ELR (cell line): ENCODE measurements around the gene OR4L1.
"Not testable (repeated sequence)": the region's sequence is repeated elsewhere in the genome, so short reads cannot be mapped to it uniquely, and the experiment has no call there.

Source experiments
- DNase-seq: peaks from one replicate; pipeline ENCODE4 v3.0.0-alpha.2; 2015; ENCODE audit warnings: low read depth

Gene OR4L1

DNA sequence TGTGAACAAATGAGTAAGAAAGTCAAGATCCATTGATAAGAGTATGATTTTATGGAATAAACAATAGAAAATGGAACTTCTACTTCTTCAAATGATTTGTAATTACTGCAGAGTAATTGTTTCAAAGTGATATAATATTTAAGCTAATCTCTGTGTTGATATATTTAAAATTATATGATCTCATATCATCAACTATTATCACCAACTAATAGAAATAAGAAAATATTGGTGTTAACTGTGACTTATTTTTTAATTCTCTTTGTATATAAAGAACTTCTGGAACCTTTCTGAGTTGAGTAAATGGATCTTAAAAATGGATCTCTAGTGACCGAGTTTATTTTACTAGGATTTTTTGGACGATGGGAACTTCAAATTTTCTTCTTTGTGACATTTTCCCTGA lies at the start of gene OR4L1:
TSS of gene OR4L1 (plus strand) at position 301 of the 400 bp plus-strand sequence. CDS start at position 301, 0 bp downstream.
- no peak for DNase-seq

DNA sequence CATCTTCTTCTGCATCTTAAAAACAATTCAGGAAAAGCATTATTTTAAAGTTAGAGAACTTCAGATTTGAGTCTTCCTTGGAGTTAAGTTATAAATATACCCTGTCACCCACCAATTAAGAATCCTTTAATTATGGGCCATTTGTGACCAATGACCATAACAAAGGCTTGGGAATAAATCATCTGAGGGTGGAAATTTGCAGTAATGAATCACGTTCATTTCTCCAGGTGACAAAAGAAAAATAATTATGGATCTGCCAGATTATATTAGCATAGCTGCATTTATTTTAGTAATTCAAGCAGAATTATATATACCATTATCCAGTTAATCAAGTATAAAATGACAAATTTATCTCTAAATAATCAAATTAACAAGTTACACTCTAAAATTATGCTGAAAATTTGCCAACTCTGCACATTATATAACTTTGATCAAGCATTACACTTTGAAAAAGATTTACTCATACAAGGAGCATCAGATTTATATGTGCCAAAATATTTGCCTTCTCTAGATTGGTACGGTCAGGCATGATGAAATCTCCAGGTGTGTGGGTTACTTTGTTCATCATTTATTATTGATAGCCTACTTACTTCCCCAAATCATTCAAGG lies 40.5 kb upstream of the OR4L1 start, which contains the start of gene OR4K14:
TSS of gene OR4K14 (minus strand) at position 51 of the 609 bp plus-strand sequence. CDS start 4,114 bp downstream, outside the sequence.
- no peak for DNase-seq

DNA sequence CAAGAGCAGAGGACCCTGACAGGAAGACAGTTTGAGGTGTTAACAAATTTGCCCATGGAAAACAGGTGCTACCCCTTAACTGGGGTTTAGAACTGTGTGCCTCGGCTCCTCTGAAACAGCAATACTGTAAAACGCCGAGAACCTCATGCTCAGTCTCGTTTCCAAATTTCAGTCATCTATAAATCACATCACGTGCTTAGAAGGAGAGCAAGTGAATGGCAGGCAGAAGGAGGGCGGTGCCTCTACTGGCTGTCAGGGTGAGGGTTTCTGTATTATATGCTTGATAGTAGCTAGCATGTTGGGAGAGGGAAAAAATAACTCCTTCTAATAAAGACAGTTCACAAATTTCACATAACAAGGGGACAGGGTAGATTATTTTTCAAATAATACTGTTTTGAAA lies 28.8 kb upstream of the OR4L1 start:
- DNase-seq = no peak

GRCh38 chr14:20035449-20035848 lies 24.4 kb upstream of the OR4L1 start:
- DNase-seq = no peak

DNA sequence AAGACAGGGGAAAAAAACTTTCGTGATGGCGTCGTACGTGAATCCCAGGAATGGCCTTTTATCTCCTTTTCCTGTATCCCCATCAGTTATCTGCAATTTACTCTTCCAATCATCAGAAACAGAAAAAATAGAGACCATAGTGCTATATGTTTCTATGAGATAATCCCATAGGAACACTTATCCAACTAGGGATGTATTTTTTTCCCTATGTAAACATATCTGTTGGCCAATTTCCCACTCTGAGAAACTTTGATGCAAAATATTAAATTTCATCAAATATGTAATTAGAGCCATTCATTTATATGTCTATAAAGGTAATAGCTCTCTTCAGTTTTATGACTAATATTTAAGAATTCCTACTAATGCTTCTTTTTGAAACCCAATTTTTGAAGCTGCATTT lies 23.9 kb upstream of the OR4L1 start, which contains the start of gene OR4K13:
TSS of gene OR4K13 (minus strand) at position 101 of the 400 bp plus-strand sequence. CDS start 1,280 bp downstream, outside the sequence.
- DNase-seq = no peak

DNA sequence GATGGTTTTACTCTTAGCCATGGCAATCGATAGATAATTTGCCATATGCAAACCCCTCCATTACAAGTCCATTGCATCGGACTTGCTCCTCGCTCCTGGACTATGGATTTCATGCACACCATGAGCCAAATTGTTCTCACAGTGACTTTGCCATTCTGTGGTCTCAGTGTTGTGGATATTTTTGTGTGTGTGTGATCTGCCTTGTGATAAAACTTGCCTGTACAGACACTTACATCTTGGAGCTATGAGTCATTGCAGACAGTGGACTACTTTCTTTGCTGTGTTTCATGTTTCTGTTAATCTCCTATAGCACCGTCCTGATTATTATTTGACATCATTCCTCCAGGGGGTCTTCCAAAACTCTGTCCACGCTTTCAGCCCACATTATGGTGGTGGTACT lies 15.6 kb upstream of the OR4L1 start:
- DNase-seq = no peak

DNA sequence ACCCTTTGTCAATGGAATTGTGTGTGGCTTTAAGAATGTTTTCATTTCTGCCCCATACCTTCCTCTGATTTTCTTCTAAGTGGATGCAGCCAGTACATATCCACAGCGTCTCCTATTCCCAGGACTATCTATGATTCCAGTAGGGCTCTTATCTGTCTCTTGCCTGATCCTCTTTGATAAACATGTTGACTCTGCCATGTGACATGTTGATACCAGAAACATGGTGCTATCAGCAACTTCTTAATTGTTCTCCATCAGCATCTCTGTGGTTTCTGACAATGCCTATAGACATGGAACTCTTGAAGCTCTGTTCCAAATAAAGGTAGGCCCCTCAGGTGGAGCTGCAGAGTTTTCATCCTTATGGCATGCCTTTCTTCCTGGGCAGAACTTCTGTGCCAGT lies 11.6 kb upstream of the OR4L1 start:
- DNase-seq = no peak

DNA sequence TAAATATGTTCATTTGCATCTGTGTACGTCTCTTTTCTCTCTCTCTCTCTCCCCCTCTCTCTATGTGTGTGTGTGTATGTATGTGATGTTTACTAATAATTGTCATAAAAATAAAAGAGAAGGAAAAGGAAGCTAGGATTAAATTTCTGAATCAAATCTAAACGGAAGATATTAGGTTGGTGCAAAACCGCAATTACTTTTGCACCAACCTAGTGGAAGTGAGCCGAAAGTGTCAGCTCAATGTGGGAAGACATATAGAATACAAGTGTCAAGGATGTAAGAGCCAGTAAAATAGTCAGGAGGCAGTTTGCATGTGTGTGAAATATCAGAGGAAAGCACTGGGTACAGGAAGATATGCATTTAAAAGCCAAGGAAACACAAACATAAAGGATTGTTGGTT lies 32.2 kb downstream of the OR4L1 start:
- no peak for DNase-seq

DNA sequence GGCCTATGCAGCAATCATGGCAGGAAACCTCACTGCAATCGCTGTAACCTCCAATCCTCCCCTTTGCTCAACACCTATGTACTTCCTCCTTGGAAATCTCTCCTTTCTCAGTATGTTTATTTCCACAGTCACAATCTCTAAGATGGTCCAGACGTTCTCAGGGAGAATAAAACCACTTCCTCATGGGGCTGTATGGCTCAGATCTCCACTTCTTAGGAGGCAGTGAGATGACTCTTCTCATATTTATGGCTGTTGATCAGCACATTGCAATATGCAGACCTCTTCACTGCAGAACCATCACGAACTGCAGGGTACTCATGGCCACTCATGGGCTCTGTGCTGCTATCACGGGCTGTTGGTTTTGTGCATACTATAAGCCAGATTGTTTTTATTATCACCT lies 33.6 kb downstream of the OR4L1 start:
- no peak for DNase-seq

- DNase-seq = not testable (repeated sequence)
Observed at GRCh38 chr14:20098926-20099770, 39.3 kb downstream of the OR4L1 start.

DNA sequence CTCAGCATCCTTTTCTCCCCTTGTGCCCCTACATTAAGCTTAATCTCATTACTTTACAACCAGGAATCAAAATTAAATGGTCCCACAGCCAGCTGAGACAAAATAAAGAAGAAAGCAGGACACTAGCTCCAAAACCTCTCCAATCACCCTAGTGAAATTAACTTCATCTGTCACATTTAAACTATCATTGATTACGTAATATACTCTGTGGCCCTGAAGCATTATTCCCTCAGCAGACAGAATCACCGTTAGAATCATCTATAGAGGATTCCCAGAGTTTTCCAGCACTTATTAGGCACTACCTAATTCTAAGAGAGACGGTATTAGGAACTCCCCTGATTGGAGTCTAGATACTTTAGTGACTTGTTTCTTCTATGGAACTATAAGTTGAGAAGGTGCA lies 50.6 kb downstream of the OR4L1 start, which contains the start of gene OR4K17:
TSS of gene OR4K17 (plus strand) at position 302 of the 400 bp plus-strand sequence. CDS start 6,761 bp downstream, outside the sequence.
- no peak for DNase-seq
